Measurements from ENCODE around the gene CCDC14.
"Not testable (repeated sequence)": the region's sequence is repeated elsewhere in the genome, so short reads cannot be mapped to it uniquely, and the experiment has no call there.

The CCDC14 gene

DNA sequence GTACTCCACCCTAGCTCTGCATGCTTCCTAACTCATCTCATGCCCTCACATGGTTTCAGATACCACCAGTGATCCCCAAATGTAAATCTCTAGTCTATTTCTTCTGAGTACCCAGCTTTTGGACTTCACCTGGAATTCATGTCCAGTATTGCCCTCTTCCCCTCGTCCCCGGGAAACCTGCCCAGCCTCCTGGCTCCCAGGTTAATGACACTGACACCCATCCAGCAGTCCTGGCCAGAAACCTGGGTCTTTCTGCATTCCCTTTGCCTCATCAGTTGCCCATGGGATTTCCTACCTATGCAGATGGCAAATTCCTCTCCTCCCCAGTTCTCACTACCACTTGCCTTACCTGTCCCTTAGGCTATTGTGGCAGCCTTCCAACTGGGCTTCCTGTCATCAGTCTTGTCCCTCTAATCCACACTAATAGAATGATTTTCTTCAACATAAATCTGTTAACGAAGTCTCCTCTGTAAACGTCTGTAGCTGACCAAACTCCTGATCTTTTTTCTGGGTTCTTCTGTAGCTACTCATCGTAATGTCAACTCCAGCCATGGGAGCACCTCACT, 61.6 kb downstream of the CCDC14 start:
- no peak for DNase-seq (ENCODE audit: low read depth)

DNA sequence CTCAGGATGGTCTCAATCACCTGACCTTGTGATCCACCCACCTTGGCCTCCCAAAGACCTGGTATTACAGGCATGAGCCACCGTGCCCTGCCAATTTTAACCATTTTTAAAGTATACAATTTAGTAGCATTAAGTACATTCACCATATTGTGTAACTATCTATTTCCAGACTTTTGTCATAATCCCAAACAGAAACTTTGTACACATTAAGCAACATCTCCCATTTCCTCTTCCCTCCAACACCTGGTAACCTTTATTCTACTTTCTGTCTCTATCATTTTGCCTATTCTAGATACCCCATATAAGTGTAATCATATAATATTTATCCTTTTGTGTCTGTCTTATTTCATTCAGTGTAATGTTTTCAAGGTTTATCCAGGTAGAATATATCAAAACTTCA, 68.0 kb downstream of the CCDC14 start:
- DNase-seq (ENCODE audit: low read depth): no peak

- no peak for DNase-seq (ENCODE audit: low read depth)
Observed at GRCh38 chr3:123892195-123892594, 68.8 kb downstream of the CCDC14 start.

GRCh38 chr3:123890991-123891390, 70.0 kb downstream of the CCDC14 start:
- DNase-seq (ENCODE audit: low read depth): not testable (repeated sequence)

DNA sequence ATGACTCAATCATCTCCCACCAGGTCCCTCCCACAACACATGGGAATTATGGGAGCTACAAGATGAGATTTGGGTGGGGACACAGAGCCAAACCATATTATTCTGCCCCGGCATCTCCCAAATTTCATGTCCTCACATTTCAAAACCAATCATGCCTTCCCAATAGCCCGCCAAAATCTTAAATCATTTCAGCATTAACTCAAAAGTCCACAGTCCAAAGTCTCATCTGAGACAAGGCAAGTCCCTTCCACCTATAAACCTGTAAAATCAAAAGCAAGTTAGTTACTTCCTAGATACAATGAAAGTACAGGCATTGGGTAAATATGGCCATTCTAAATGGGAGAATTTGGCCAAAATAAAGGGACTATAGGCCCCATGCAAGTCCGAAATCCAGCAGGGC, 70.9 kb downstream of the CCDC14 start:
- not testable (repeated sequence) for DNase-seq (ENCODE audit: low read depth)

GRCh38 chr3:123884993-123885392, 76.0 kb downstream of the CCDC14 start:
- DNase-seq (ENCODE audit: low read depth): no peak

DNA sequence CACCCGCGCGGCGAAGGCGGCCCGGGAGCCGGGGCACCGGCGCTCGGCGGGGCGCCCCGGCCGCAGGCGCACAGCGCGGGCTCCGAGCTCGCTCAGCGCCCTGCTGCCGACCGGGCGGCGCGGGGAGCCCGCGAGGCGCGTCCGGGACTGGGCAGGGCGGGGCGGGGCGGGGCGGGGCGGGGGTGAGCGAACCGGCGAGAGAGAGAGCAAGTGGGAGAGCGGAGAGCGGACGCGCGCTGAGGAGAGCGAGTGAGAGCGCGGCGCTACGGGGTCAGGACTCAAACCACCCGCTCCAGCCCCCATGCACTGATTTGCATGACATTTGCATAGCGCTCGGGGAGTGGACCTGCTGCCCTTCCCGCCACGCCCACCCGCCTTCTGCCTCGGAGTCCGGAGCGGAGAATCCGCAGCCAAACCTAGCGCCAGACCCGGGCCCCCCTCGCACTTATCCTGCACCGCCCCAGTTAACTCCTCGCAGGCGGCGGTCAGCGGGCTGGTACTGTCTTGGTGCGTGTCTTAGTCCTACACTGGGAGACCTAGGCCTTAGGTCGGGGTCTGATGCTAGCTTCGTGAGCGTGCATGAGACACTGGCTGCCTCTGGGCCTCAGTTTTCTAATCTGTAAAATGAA, 76.7 kb downstream of the CCDC14 start, which contains the start of gene MYLK:
Gene MYLK (minus strand): TSS at position 130 of the 629 bp plus-strand sequence. CDS start 90,491 bp downstream, outside the sequence.
- no peak for DNase-seq (ENCODE audit: low read depth)

DNA sequence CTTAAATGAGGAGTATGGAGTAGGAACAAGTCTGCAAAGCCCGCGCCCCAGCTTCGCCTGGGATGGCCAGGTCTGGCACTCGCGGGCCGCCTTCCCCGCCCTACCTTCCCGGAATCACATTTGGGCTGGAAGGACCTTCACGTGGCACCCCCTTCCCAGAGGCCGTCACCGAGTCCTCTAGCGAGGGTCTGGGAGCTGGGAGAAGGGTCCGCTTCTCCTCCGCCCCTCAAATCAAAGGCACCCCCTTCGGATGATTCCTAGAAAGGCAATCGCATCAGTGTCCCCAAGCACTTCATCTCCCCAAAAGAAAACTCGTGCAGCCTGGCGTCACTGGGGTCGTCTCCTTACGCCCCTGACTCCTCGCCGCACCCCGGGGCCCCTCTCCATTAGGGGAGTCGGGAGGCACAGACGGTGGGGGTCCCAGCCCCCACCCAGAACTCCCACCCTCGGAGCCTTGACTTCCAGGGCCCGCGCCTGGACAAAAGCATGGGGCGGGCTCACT, 77.3 kb downstream of the CCDC14 start:
- no peak for DNase-seq (ENCODE audit: low read depth)

- no peak for DNase-seq (ENCODE audit: low read depth)
Observed at GRCh38 chr3:123883111-123883510, 77.9 kb downstream of the CCDC14 start.

DNA sequence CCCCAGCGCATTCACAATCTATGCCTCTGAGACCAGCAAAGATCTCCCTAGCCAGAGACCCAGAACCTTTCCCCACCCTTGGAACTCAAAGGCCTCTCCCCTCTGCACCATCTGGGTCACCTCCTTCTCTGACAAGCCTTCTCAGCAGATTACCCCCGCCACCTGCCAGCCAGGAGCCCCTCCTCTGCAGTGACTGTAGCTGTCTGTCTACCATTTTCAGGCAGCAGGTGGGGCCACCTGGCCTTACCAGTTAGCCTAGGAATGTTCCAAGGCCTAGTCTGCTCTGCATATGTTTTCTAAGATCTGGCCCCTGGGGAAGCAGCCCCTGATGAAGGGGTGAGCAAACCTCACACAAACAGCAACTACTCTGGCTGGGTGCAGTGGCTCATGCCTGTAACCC, 79.3 kb downstream of the CCDC14 start:
- no peak for DNase-seq (ENCODE audit: low read depth)

- no peak for DNase-seq (ENCODE audit: low read depth)
Observed at GRCh38 chr3:123880998-123881561, 79.9 kb downstream of the CCDC14 start.

DNA sequence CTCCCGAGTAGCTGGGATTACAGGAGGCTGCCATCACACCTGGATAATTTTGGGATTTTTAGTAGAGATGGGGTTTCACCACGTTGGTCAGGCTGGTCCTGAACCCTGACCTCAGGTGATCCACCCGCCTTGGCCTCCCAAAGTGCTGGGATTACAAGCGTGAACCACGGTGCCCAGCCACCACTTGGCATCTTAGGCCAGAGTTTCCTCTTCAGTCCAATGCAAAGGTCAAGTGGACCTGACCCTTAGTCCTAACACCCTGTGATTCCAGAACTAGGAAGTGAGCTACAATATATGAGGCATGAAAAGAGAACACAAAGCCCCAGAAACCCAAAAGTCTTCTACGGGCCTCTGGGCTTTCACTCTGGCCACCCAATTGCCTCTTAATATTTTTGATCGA, 82.2 kb downstream of the CCDC14 start:
- DNase-seq (ENCODE audit: low read depth): no peak

DNA sequence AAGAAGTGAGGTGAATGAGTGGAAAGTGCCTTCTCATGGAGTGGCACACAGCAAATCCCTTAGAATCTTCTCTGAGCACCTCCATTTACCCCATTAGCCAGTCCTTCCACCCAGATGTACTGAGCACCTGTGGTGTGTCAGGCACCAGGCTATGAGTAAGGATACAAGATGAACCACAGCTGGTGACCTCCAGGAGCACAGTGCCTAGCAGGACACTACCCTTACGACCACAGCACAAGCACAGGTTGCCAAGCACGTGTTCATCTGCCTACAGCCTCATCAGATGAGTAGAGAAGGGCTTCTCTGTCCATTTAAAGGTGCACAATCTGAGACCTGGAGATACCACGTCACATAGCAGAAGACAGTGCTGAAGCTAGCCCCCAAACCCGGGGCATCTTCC, 83.1 kb downstream of the CCDC14 start:
- DNase-seq (ENCODE audit: low read depth): no peak

DNA sequence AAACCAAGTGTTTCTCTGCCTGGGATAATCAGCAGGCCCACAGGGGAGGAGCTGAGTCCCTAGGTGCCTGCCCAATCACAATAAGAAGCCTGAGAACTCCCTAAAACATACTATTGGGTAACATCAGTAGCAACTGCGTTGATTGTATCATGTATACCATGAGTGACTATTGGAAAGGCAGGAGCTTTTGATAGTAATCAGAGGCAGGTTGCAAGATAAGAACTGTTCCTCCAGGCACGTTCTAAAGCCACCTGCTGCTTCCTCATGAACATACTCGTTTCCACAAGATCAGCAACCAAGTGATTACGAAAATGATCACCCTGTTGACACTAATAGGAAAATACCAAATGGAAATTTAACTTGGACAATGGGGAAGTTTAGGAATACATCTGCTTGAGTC, 83.6 kb downstream of the CCDC14 start:
- DNase-seq (ENCODE audit: low read depth): no peak

- DNase-seq (ENCODE audit: low read depth): no peak
Observed at GRCh38 chr3:123876858-123877257, 84.2 kb downstream of the CCDC14 start.

DNA sequence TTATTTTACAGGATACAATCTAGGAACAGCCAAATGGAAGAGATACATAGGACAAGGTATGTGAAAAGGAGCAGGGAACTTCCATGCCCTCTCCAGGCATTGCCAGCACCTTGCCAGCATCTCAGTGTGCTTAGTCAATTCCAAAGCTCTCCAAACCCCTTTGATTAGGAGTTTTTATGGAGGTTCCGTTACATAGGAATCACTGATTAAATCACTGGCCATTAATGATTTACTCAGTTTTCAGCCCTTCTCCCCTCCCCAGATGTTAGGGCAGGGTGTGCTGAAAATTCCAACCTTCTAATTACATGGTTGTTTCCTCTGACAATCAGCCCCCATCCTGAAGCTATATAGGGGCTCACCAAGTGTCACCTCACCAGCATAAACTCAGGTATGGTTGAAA, 88.4 kb downstream of the CCDC14 start:
- no peak for DNase-seq (ENCODE audit: low read depth)

DNA sequence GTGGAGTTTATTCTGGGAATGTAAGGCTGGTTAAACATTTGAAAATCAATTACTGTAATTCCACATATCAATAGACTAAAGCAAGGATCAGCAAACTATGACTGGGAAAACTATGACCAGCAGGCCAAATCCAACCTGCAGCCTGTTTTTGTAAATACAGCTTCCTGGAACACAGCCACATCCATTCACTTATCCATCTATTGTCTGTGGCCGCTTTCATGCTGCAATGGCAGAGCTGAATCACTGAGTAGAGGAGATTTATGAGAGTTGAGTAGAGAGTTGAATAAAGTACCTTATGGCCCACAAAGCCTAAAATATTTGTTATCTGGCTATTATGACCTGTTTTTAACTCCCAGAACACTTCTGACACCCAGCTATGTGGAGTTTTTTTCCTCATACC, 89.1 kb downstream of the CCDC14 start:
- no peak for DNase-seq (ENCODE audit: low read depth)

- DNase-seq (ENCODE audit: low read depth): no peak
Observed at GRCh38 chr3:123870033-123870432, 91.0 kb downstream of the CCDC14 start.

GRCh38 chr3:123869165-123869564, 91.9 kb downstream of the CCDC14 start:
- no peak for DNase-seq (ENCODE audit: low read depth)

- no peak for DNase-seq (ENCODE audit: low read depth)
Observed at GRCh38 chr3:123864706-123865105, 96.3 kb downstream of the CCDC14 start.
